Sigmoid colon (tissue), 4 donors: ENCODE data around the gene NUP214.

Source experiments
- EP300 ChIP-seq, 4 donors: sonication (generic); formaldehyde crosslinking; IDR thresholded peaks; one replicate each; pipeline ENCODE4 v1.6.1; 2017; ENCODE audit warnings: antibody characterized with exemption in 4 of 4
- POLR2A ChIP-seq, 2 donors: fragments of 450-650 bp; IDR thresholded peaks; one replicate each; pipeline ENCODE4 v1.6.1; 2016; ENCODE audit warnings: antibody characterized with exemption in 2 of 2, mild to moderate bottlenecking in 2 of 2, moderate library complexity in 2 of 2
- POLR2AphosphoS5 ChIP-seq, 4 donors: sonication (generic); formaldehyde crosslinking; IDR thresholded peaks; one replicate each; pipeline ENCODE4 v1.6.1; 2017; ENCODE audit warnings: antibody characterized with exemption in 4 of 4
- TF ChIP-seq, protein P1 (sequence below), 4 experiments: fragments of 450-650 bp in 3 of 4; fragments of 200-600 bp in 1 of 4; IDR thresholded peaks; one replicate each; pipeline ENCODE4 v1.5.1; 2016 to 2019; ENCODE audit warnings: antibody characterized with exemption in 4 of 4, mild to moderate bottlenecking in 3 of 4, moderate library complexity in 2 of 4

DNA sequence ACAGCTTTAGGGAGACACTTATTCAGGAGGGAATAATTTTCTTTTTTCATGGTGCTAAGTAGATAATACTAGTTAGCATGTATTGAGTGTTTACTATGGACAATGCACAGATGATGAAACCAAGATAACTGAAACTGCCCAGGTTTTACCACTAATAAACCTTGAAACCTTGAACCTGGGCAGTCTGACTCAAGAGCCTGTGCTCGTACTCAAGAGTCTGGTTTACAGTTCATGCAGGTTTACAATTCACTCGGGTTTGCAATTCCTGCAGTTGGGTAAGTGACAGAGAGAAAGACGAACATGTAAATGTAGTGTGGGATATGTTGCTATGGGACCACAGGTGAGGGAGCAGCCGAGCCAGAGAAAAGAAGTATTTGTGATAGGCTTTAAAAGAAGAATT lies 28.2 kb downstream of the NUP214 start:
- TF ChIP-seq, protein P1, sequence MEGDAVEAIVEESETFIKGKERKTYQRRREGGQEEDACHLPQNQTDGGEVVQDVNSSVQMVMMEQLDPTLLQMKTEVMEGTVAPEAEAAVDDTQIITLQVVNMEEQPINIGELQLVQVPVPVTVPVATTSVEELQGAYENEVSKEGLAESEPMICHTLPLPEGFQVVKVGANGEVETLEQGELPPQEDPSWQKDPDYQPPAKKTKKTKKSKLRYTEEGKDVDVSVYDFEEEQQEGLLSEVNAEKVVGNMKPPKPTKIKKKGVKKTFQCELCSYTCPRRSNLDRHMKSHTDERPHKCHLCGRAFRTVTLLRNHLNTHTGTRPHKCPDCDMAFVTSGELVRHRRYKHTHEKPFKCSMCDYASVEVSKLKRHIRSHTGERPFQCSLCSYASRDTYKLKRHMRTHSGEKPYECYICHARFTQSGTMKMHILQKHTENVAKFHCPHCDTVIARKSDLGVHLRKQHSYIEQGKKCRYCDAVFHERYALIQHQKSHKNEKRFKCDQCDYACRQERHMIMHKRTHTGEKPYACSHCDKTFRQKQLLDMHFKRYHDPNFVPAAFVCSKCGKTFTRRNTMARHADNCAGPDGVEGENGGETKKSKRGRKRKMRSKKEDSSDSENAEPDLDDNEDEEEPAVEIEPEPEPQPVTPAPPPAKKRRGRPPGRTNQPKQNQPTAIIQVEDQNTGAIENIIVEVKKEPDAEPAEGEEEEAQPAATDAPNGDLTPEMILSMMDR (IDR thresholded peaks at IDR 0.05), result no peak
- TF ChIP-seq EP300 (IDR thresholded peaks at IDR 0.05) (no peak), POLR2AphosphoS5 (IDR thresholded peaks at IDR 0.05) (no peak), POLR2A (IDR thresholded peaks at IDR 0.05) (no peak)
